Measurements from ENCODE around the gene MAPKAP1. TPM values are rescaled to one million over a fixed set of nuclear protein-coding genes. Genes with fewer than 3 reads are reported as not detected.

The MAPKAP1 gene
- total and polyA plus RNA-seq, 2 of the 13 experiments (the other 11 are each of a cell fraction or from before 2014, with no cell fraction given) = 45.0 to 64.3 TPM

DNA sequence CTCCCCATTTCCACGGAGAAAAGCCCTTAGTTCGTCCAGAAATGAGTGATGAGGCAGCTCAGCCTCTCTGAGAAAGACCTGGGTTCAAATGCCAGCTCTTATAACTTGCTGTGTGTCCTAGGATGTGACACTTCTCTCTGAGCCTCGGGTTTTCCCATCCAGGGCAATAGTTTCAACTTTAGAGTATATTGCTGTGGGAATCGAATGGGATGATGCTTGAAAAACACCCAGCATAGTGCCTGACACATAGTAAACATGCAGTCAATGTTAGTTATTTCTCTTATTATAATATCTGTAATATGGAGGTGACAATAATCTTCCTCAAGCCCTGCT is 430 bp upstream of the MAPKAP1 start:
- 3% methylated on average over 4 of the region's 4 CpGs for WGBS (ENCODE audit: low lambda C conversion rate)
- intact Hi-C loops (cut with micrococcal nuclease; ENCODE audit: unreplicated experiment) = loop anchor here (5.0 to 10.0 kb wide), 2 partner anchors 40 to 53 kb away; partner anchors contain the start of gene PBX3

More for the DNA sequence above, 430 bp upstream of the MAPKAP1 start:
- ATAC-seq = peak; percentile 11
- Histone ChIP-seq H3K9ac (ENCODE audit: insufficient read depth, low read depth, low read length) (peak overlapping the region; percentile 78), H3K27me3 (ENCODE audit: control insufficient read depth in 1 of 2, insufficient read depth in 2 of 2, low read length in 2 of 2) (no peaks in the 10 kb centered on the region), H3K36me3 (replicated peaks in 1 of 2; ENCODE audit: control insufficient read depth in 1 of 2, insufficient read depth in 2 of 2, low read length in 2 of 2) (no peaks in the 10 kb centered on the region; a peak in 1 of 5 replicates), H3K79me2 (ENCODE audit: insufficient read depth, low read length) (peaks cover 36% of the 10 kb centered on the region), H3K27ac (ENCODE audit: extremely low read length, insufficient read depth, low read length) (no peak overlapping the region), H3K9me3 (ENCODE audit: low read length) (no peaks in the 10 kb centered on the region), H3K4me3 (replicated peaks in 1 of 3; ENCODE audit: insufficient read depth in 1 of 3, low read depth in 2 of 3, low read length in 3 of 3) (peak overlapping the region; percentile 61 to 97 (median 90); a peak in 5 of 6 replicates), H2AFZ (ENCODE audit: low read length) (peak overlapping the region; percentile 99), H3K4me1 (ENCODE audit: insufficient read depth, low read length) (peaks cover 37% of the 10 kb centered on the region), H3K4me2 (ENCODE audit: low read depth, low read length) (peak overlapping the region; percentile 99), H4K20me1 (ENCODE audit: insufficient read depth, low read length) (no peaks in the 10 kb centered on the region)
- POLR2A ChIA-PET = interaction anchor here (0.8 to 2.0 kb wide), 13 partner anchors 10 to 444 kb away, joined by 3 to 16 read pairs (median 4); no protein-coding TSS in a partner anchor
- CTCF ChIA-PET (ENCODE audit: low intra/inter-chr PET ratio, low total read pairs) = no interaction called here
- no peak for FAIRE-seq
- TSS peak; percentile 88 for BruUV-seq (replicated peaks)
- TF ChIP-seq ZNF331 (CRISPR knock-in tag; IDR thresholded peaks at IDR 0.05) = 0 out of 2 replicates have a peak, but pooled peaks have one; percentile 8
- TF ChIP-seq ELF4 (CRISPR knock-in tag; IDR thresholded peaks at IDR 0.05; ENCODE audit: borderline replicate concordance) = peak; percentile 13; the same call in 1 of the 2 replicates
- TF ChIP-seq KAT2B (IDR thresholded peaks at IDR 0.05; ENCODE audit: borderline replicate concordance, low read depth, low read length) = no peak
- TF ChIP-seq SRSF4 (IDR thresholded peaks at IDR 0.05; ENCODE audit: low read depth, low read length, poor library complexity, severe bottlenecking) = no peak
- no peak for TF ChIP-seq ZNF563 (CRISPR knock-in tag; IDR thresholded peaks at IDR 0.05)
- 0 out of 2 replicates have a peak, but pooled peaks have one; percentile 4 for TF ChIP-seq PITX1 (CRISPR knock-in tag; IDR thresholded peaks at IDR 0.05)
- TF ChIP-seq, protein P1, sequence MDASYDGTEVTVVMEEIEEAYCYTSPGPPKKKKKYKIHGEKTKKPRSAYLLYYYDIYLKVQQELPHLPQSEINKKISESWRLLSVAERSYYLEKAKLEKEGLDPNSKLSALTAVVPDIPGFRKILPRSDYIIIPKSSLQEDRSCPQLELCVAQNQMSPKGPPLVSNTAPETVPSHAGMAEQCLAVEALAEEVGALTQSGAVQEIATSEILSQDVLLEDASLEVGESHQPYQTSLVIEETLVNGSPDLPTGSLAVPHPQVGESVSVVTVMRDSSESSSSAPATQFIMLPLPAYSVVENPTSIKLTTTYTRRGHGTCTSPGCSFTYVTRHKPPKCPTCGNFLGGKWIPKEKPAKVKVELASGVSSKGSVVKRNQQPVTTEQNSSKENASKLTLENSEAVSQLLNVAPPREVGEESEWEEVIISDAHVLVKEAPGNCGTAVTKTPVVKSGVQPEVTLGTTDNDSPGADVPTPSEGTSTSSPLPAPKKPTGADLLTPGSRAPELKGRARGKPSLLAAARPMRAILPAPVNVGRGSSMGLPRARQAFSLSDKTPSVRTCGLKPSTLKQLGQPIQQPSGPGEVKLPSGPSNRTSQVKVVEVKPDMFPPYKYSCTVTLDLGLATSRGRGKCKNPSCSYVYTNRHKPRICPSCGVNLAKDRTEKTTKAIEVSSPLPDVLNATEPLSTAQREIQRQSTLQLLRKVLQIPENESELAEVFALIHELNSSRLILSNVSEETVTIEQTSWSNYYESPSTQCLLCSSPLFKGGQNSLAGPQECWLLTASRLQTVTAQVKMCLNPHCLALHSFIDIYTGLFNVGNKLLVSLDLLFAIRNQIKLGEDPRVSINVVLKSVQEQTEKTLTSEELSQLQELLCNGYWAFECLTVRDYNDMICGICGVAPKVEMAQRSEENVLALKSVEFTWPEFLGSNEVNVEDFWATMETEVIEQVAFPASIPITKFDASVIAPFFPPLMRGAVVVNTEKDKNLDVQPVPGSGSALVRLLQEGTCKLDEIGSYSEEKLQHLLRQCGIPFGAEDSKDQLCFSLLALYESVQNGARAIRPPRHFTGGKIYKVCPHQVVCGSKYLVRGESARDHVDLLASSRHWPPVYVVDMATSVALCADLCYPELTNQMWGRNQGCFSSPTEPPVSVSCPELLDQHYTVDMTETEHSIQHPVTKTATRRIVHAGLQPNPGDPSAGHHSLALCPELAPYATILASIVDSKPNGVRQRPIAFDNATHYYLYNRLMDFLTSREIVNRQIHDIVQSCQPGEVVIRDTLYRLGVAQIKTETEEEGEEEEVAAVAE (CRISPR knock-in tag; IDR thresholded peaks at IDR 0.05; ENCODE audit: borderline replicate concordance) = 0 out of 2 replicates have a peak, but pooled peaks have one; percentile 8
- TF ChIP-seq PPARG (CRISPR knock-in tag; conservative IDR thresholded peaks at IDR 0.05) = 0 out of 2 replicates have a peak, but pooled peaks have one; percentile 6
- TF ChIP-seq ZMYM3 (CRISPR knock-in tag; IDR thresholded peaks at IDR 0.05) = peak; percentile 66
- TF ChIP-seq CREB1 (IDR thresholded peaks at IDR 0.05) = no peak
- no peak; the same call in 1 of the 2 replicates for TF ChIP-seq CREB1 (CRISPR knock-in tag; IDR thresholded peaks at IDR 0.05)
- peak; percentile 1; the same call in 1 of the 2 replicates for TF ChIP-seq RXRB (CRISPR knock-in tag; IDR thresholded peaks at IDR 0.05; ENCODE audit: borderline replicate concordance)
- peak; percentile 78; the same call in 1 of the 2 replicates for TF ChIP-seq ZNF7 (CRISPR knock-in tag; IDR thresholded peaks at IDR 0.05)
- TF ChIP-seq, protein P2, sequence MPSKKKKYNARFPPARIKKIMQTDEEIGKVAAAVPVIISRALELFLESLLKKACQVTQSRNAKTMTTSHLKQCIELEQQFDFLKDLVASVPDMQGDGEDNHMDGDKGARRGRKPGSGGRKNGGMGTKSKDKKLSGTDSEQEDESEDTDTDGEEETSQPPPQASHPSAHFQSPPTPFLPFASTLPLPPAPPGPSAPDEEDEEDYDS (CRISPR knock-in tag; IDR thresholded peaks at IDR 0.05) = peak; percentile 9; the same call in 1 of the 2 replicates
- 0 out of 2 replicates have a peak, but pooled peaks have one; percentile 18 for TF ChIP-seq ZNF879 (CRISPR knock-in tag; IDR thresholded peaks at IDR 0.05)
- TF ChIP-seq, protein P3, sequence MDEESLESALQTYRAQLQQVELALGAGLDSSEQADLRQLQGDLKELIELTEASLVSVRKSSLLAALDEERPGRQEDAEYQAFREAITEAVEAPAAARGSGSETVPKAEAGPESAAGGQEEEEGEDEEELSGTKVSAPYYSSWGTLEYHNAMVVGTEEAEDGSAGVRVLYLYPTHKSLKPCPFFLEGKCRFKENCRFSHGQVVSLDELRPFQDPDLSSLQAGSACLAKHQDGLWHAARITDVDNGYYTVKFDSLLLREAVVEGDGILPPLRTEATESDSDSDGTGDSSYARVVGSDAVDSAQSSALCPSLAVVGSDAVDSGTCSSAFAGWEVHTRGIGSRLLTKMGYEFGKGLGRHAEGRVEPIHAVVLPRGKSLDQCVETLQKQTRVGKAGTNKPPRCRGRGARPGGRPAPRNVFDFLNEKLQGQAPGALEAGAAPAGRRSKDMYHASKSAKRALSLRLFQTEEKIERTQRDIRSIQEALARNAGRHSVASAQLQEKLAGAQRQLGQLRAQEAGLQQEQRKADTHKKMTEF (CRISPR knock-in tag; IDR thresholded peaks at IDR 0.05) = 0 out of 2 replicates have a peak, but pooled peaks have one; percentile 17
- in situ Hi-C loops (cut with HindIII; ENCODE audit: extremely low pct_ligation_motif_present, low pct_unique_long_range_greater_than_20kb) = no loop called here
- DNase-seq (ENCODE audit: low spot score) = no peak

All from HepG2 (cell line).